Vagina (tissue), 2 donors: ENCODE results near the gene SRRD.

ENCODE experiments used
- CTCF ChIP-seq, 3 experiments: fragments of 450-650 bp in 2 of 3; fragments of 200-600 bp in 1 of 3; sonication (generic) in 1 of 3; IDR thresholded peaks; one replicate each; pipeline ENCODE4 v1.5.1; 2017 to 2019; ENCODE audit warnings: antibody characterized with exemption in 3 of 3, mild to moderate bottlenecking in 2 of 3, moderate library complexity in 2 of 3
- POLR2A ChIP-seq, 2 donors: fragments of 450-650 bp; IDR thresholded peaks; one replicate each; pipeline ENCODE4 v1.6.1; 2017; ENCODE audit warnings: antibody characterized with exemption in 2 of 2, mild to moderate bottlenecking in 2 of 2, moderate library complexity in 2 of 2

DNA sequence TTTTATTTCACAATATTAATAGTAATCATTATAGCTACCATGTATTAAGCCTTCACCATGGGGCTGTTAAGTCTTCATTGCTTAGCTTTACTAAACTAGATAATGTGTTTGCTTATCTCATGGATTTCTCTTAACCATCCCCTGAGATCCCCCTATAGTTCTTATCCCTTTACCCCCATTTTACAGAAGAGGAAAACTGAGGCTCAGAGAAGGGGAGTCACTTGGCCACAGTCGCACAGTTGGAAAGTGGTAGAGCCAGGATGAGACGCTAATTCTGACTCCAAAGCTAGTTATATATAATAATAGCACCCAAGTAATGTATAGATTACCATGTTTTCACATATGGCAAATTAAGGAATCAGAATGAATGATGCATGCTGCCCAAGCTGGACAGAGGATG is 38.3 kb downstream of the SRRD start:
- no peak for TF ChIP-seq POLR2A (IDR thresholded peaks at IDR 0.05)
- no peak for TF ChIP-seq CTCF (IDR thresholded peaks at IDR 0.05)
